ENCODE data around the gene AGBL1.

DNA sequence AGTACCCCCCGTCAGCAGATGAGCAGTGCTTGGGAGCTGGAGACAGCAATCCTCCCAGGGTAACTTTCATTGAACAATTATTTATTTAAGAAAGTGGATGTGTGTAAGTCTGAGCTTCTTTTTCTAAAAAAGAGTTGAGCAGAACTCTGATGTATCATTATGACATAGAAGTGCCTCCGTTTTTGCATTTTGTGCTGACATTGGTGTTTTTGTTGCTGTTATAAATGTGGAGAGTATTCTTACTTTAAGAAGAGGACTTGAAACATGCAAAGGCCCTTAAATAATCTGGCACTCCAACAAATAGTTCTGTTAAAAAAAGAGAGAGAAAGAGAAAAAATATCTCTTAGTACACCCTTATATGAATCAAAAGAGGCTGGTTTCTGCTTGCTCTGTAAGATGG is 217.1 kb downstream of the AGBL1 start:
- TF ChIP-seq RCOR1 (IDR thresholded peaks at IDR 0.05; ENCODE audit: low read depth, low read length) (no peak), CTCF (IDR thresholded peaks at IDR 0.05) (no peak), MAZ (IDR thresholded peaks at IDR 0.05; ENCODE audit: borderline replicate concordance, low read depth, low read length) (no peak), POLR2A (IDR thresholded peaks at IDR 0.05; ENCODE audit: low read length) (no peak), SREBF2 (IDR thresholded peaks at IDR 0.05) (no peak), SMC3 (IDR thresholded peaks at IDR 0.05) (no peak), RAD21 (conservative IDR thresholded peaks at IDR 0.05 in 1 of 2, IDR thresholded peaks at IDR 0.05 in 1 of 2) (no peak), TP53 (CRISPR knock-in tag; IDR thresholded peaks at IDR 0.05) (no peak), GATA3 (IDR thresholded peaks at IDR 0.05; ENCODE audit: borderline replicate concordance) (no peak), RFX5 (IDR thresholded peaks at IDR 0.05) (no peak)
- TF ChIP-seq, protein P1, sequence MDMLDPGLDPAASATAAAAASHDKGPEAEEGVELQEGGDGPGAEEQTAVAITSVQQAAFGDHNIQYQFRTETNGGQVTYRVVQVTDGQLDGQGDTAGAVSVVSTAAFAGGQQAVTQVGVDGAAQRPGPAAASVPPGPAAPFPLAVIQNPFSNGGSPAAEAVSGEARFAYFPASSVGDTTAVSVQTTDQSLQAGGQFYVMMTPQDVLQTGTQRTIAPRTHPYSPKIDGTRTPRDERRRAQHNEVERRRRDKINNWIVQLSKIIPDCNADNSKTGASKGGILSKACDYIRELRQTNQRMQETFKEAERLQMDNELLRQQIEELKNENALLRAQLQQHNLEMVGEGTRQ (IDR thresholded peaks at IDR 0.05) = no peak

Data from A549 (cell line).